Ovary (tissue), 9 donors: ENCODE results near the gene GRIK4. TPM values are rescaled to one million over a fixed set of nuclear protein-coding genes. Genes with fewer than 3 reads are reported as not detected.

Experiments used
- DNase-seq, 5 donors: peaks; one replicate each; pipeline ENCODE4 v3.0.0-alpha.2; 2019 to 2020
- H3K27ac ChIP-seq, 2 donors: fragments of 200-600 bp; one replicate each; pipeline versions ENCODE4 v1.5.1 to v1.8.0; 2019 to 2022
- H3K27me3 ChIP-seq: fragments of 200-600 bp; one replicate; pipeline ENCODE4 v1.8.0; 2022
- H3K36me3 ChIP-seq: fragments of 200-600 bp; sonication (generic); one replicate; pipeline ENCODE4 v1.5.1; 2019
- H3K4me1 ChIP-seq: one replicate; pipeline ENCODE4 v1.8.1; 2013; ENCODE audit warnings: mild to moderate bottlenecking, moderate library complexity; ENCODE audit not compliant: insufficient read depth
- H3K4me3 ChIP-seq: fragments of 200-600 bp; sonication (generic); one replicate; pipeline ENCODE4 v1.5.1; 2017
- H3K9me3 ChIP-seq, 2 donors: fragments of 200-600 bp in 1 of 2; sonication (generic) in 1 of 2; one replicate each; pipeline versions ENCODE4 v1.5.1 to v1.8.1; 2013 to 2019; ENCODE audit warnings: mild to moderate bottlenecking in 1 of 2, moderate library complexity in 1 of 2
- CTCF ChIP-seq, 3 donors: fragments of 450-650 bp in 2 of 3; fragments of 200-600 bp in 1 of 3; IDR thresholded peaks; one replicate each; pipeline versions ENCODE4 v1.5.1 to v1.8.0; 2016 to 2022; ENCODE audit warnings: antibody characterized with exemption in 3 of 3, mild to moderate bottlenecking in 1 of 3
- EP300 ChIP-seq: sonication (generic); formaldehyde crosslinking; IDR thresholded peaks from one replicate; pipeline ENCODE4 v1.6.1; 2017; ENCODE audit warnings: antibody characterized with exemption
- POLR2A ChIP-seq: fragments of 450-650 bp; IDR thresholded peaks from one replicate; pipeline ENCODE4 v1.6.1; 2017; ENCODE audit warnings: antibody characterized with exemption, mild to moderate bottlenecking, moderate library complexity
- WGBS, 3 donors: extraction: QIAGEN DNeasy Blood & Tissue Kit in 1 of 3; methylation state at CpG; one replicate each; pipeline versions ENCODE4 v1.1.5 to v1.1.7; 2013 to 2017; 5-methylcytosine and 5-hydroxymethylcytosine counted together
- intact Hi-C, 4 donors: fragments of 100-400 bp; cut with DNase I; formaldehyde crosslinking; loops; one replicate each; pipeline versions ENCODE4 v1.11.0 to v1.15.1; 2022 to 2023
- polyA plus RNA-seq, 2 donors: library from polyadenylated mRNA; stranded (reverse); fragments of 200-250 nt in 1 of 2; fragments of 350-450 nt in 1 of 2; fragmentation: Illumina TruSeq in 1 of 2; extraction: RNeasy Lipid Tissue Mini Kit (QIAGEN cat#74804) in 1 of 2; gene quantifications; one replicate each; pipeline ENCODE4 v1.2.3, GENCODE V29; 2013 to 2014
- total RNA-seq, 7 donors: library from RNA; depleted of rRNA in 2 of 7; stranded (reverse); fragments of >200 nt in 2 of 7; fragmentation: NEBNext Ultra II Directional in 3 of 7; extraction: Animal tissue kit (Norgen Biotek cat#: 25700) in 3 of 7; gene quantifications; one replicate each; pipeline versions ENCODE4 v1.1.0 to v1.2.4, GENCODE V29; 2016 to 2023
- donor health status: DM: no; HTN: no; CAD: no; lungs with moderate emphysema.
- donor health status: DM: no; HTN: no; CAD: no.
- donor health status: Bipolar disorder and iron deficiency.
- donor health status: DM: yes; HTN: yes; CAD: no.
- donor health status: DM: no; HTN: no; CAD: no.
- donor health status: DM: yes; HTN: yes; CAD: no.

Gene GRIK4
- total and polyA plus RNA-seq, 9 donors = 1.3 to 13.4 (median 2.3) TPM

DNA sequence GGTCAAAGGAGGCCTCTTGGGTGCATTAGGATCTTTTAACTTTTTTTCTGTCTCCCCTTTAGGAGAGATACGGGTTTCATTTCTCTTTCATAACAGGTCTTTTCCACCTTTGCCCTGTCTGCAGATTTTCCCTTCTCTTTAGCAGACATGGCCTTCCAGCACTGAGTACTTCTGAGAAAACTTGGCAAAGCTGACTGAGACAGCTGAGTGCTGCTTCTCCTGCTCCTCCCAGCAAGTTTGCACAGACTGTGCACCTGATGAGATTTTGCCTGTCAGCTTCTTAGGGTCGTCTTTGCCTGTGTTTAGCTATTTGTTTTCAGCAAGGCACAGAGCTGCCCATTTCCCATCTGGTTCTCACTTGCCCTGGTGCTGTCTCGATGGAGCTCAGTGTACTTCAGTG is 424.8 kb downstream of the GRIK4 start:
- Histone ChIP-seq H3K27ac (no peak overlapping the region), H3K4me1 (no peaks in the 10 kb centered on the region), H3K27me3 (no peaks in the 10 kb centered on the region), H3K36me3 (no peaks in the 10 kb centered on the region), H3K4me3 (no peak overlapping the region), H3K9me3 (no peaks in the 10 kb centered on the region)
- intact Hi-C loops = no loop called here
- no peak for TF ChIP-seq POLR2A
- no peak for TF ChIP-seq EP300
- no peak for TF ChIP-seq CTCF (IDR thresholded peaks at IDR 0.05)
- 45 to 50% (median 47%) methylated on average over 3 of the region's 3 CpGs for WGBS, 3 donors
- DNase-seq = no peak

DNA sequence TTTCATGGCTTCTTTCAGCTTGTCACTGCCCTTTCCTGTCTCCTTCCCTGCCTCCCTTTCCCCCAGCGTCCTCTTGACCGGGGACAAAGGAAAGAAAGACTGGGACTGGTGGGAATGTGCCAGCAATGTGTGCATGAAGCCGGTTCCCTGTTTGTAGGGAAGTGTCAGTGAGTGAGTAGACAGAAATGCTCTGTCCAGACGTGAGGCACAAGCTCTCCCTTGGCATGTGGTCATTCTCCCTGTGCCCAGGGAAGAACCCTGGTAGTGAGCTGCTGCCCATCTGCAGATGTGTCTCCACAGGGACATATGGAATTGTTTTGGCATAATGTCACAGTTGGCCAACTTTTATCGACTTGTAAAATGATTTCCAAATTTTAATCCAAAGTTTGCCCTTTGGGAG is 426.0 kb downstream of the GRIK4 start:
- intact Hi-C loops = no loop called here

DNA sequence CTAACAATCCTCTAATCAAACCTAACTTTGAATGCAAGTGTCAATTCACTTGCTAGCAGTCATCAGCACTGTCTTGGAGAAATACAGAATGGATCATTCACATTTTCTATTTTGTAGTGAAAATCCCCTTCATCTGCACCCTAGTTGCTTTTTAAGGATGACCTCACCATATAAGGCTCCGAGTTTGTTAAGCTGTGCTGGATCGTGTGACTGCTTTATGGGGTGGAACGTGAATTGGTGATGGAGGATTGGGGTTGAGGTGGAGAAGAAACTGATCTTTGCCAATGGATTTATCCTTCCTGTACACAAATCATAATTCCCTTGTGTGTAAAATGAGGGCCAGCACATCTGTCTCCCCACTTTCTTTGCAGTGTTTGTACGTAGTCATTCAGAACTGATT is 426.7 kb downstream of the GRIK4 start:
- Histone ChIP-seq H3K27ac (no peak overlapping the region), H3K4me1 (no peaks in the 10 kb centered on the region), H3K36me3 (no peaks in the 10 kb centered on the region), H3K27me3 (no peaks in the 10 kb centered on the region), H3K9me3 (no peaks in the 10 kb centered on the region), H3K4me3 (no peak overlapping the region)
- WGBS, 3 donors = 53 to 60% (median 58%) methylated on average over 4 of the region's 4 CpGs
- no peak for DNase-seq
- TF ChIP-seq EP300 (no peak), POLR2A (no peak), CTCF (IDR thresholded peaks at IDR 0.05) (no peak)
- intact Hi-C loops = no loop called here

More for the DNA sequence above, 426.0 kb downstream of the GRIK4 start:
- no peak overlapping the region for H3K4me3 ChIP-seq
- no peaks in the 10 kb centered on the region for H3K4me1 ChIP-seq
- H3K27ac ChIP-seq = no peak overlapping the region
- 64 to 68% (median 67%) methylated on average over 5 of the region's 5 CpGs for WGBS, 3 donors
- no peaks in the 10 kb centered on the region for H3K36me3 ChIP-seq
- TF ChIP-seq CTCF (IDR thresholded peaks at IDR 0.05) = no peak
- TF ChIP-seq POLR2A = no peak
- no peak for TF ChIP-seq EP300
- H3K27me3 ChIP-seq = no peaks in the 10 kb centered on the region
- H3K9me3 ChIP-seq = no peaks in the 10 kb centered on the region
- DNase-seq = no peak

DNA sequence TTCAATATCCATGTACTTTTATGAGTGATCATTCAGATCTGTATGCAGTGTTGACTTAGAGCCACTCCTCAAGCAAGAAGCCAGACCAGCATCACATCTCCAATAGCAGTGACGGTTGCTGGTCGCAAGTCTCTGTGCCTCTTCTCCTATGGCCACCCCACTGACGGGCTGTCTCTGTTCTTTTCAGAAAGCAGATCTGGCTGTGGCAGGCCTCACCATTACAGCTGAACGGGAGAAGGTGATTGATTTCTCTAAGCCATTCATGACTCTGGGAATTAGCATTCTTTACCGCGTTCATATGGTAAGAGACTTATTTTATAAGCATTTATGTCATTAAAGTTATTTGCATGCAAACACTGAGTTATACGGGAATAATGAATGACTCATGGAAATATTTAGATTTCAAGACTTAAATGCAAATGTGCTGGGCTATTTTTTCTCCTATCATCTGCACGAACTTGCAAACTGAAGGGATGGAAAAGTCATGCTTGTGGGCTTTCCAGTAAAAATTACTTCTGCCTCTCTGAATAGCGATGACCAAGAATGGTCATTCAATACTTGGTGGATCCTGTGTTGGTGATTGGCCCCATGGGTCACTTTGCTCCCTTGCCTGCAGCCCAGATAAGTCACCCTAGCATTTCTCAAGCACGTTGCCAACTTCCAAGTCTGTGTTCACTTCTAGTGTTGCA is 428.8 kb downstream of the GRIK4 start:
- Histone ChIP-seq H3K4me1 (no peaks in the 10 kb centered on the region), H3K4me3 (no peak overlapping the region), H3K36me3 (no peaks in the 10 kb centered on the region), H3K27ac (no peak overlapping the region), H3K9me3 (no peaks in the 10 kb centered on the region), H3K27me3 (no peaks in the 10 kb centered on the region)
- intact Hi-C loops = no loop called here
- TF ChIP-seq CTCF (IDR thresholded peaks at IDR 0.05) (no peak), POLR2A (no peak), EP300 (no peak)
- WGBS, 3 donors = 91 to 92% (median 92%) methylated on average over 10 of the region's 10 CpGs
- DNase-seq = no peak
